GM19324 (cell line): ENCODE data around the gene IKZF1.

Source experiments
- ATAC-seq: cut with Tn5 transposase; IDR thresholded peaks from one replicate; pipeline ENCODE4 v1.9.1; 2021; ENCODE audit warnings: mild to moderate bottlenecking, moderate library complexity; ENCODE audit not compliant: unreplicated experiment, low FRiP score

IKZF1 gene

GRCh38 chr7:50367570-50367969, 63.1 kb downstream of the IKZF1 start:
- no peak for ATAC-seq

- ATAC-seq = no peak
Observed at GRCh38 chr7:50368366-50368765, 63.9 kb downstream of the IKZF1 start.

GRCh38 chr7:50369143-50370026, 64.9 kb downstream of the IKZF1 start:
- ATAC-seq = no peak

GRCh38 chr7:50370884-50371283, 66.4 kb downstream of the IKZF1 start:
- no peak for ATAC-seq

GRCh38 chr7:50371551-50372021, 67.1 kb downstream of the IKZF1 start:
- ATAC-seq = no peak

- no peak for ATAC-seq
Observed at GRCh38 chr7:50372923-50373322, 68.4 kb downstream of the IKZF1 start.

- ATAC-seq = no peak
Observed at GRCh38 chr7:50376056-50376820, 71.7 kb downstream of the IKZF1 start.

GRCh38 chr7:50377356-50377755, 72.8 kb downstream of the IKZF1 start:
- no peak for ATAC-seq

GRCh38 chr7:50379082-50379481, 74.6 kb downstream of the IKZF1 start:
- no peak for ATAC-seq

- ATAC-seq = no peak
Observed at GRCh38 chr7:50379539-50379938, 75.0 kb downstream of the IKZF1 start.

GRCh38 chr7:50382455-50382854, 77.9 kb downstream of the IKZF1 start:
- no peak for ATAC-seq

GRCh38 chr7:50387351-50387750, 82.8 kb downstream of the IKZF1 start:
- no peak for ATAC-seq

GRCh38 chr7:50389961-50390360, 85.4 kb downstream of the IKZF1 start:
- no peak for ATAC-seq

GRCh38 chr7:50391386-50391785, 86.9 kb downstream of the IKZF1 start:
- no peak for ATAC-seq

- peak; percentile 1 for ATAC-seq
Observed at GRCh38 chr7:50393076-50393475, 88.6 kb downstream of the IKZF1 start.

- peak; percentile 33 for ATAC-seq
Observed at GRCh38 chr7:50393547-50394252, 89.2 kb downstream of the IKZF1 start.

GRCh38 chr7:50394315-50394714, 89.8 kb downstream of the IKZF1 start:
- peak; percentile 12 for ATAC-seq

GRCh38 chr7:50396856-50397255, 92.3 kb downstream of the IKZF1 start:
- ATAC-seq = no peak

- ATAC-seq = no peak
Observed at GRCh38 chr7:50397320-50397970, 92.9 kb downstream of the IKZF1 start.

- no peak for ATAC-seq
Observed at GRCh38 chr7:50397971-50398324, 93.4 kb downstream of the IKZF1 start.
